HepG2 (cell line): ENCODE measurements around the gene GUCY1A1. TPM values are rescaled to one million over a fixed set of nuclear protein-coding genes. Genes with fewer than 3 reads are reported as not detected.

ENCODE experiments used
- ATAC-seq: fragments of 200-7000 bp; cut with Tn5 transposase; 3 replicates; pipeline ENCODE4 v1.9.1; 2020; ENCODE audit warnings: mild to moderate bottlenecking, moderate library complexity
- BruUV-seq: library from RNA; stranded (reverse); fragments of 400-500 nt; replicated peaks from 2 replicates; lab custom pipeline; 2021; lab: Mats Ljungman, UMichigan
- CTCF ChIA-PET: fragments of 300-600 bp; formaldehyde crosslinking; extraction: SDS; loops from one replicate; lab custom pipeline; 2021; ENCODE audit warnings: low total read pairs, inconsistent platforms, low intra/inter-chr PET ratio; lab: Yijun Ruan, JAX
- POLR2A ChIA-PET: fragments of 350-600 bp; sonication (Branson Sonifier 250); formaldehyde crosslinking; loops from one replicate; lab custom pipeline; 2020; ENCODE audit warnings: antibody characterized with exemption, inconsistent platforms; lab: Yijun Ruan, JAX
- DNase-seq: peaks from one replicate; pipeline ENCODE4 v3.0.0-alpha.2; 2015; ENCODE audit warnings: low spot score
- FAIRE-seq: peaks from 3 replicates; lab custom pipeline; 2011; peaks lifted over from hg19 to GRCh38; lab: Jason Lieb, UNC
- H2AFZ ChIP-seq: one replicate; pipeline ENCODE4 v1.6.1; 2011; ENCODE audit warnings: low read length, inconsistent platforms
- H3K27ac ChIP-seq: fragments of 300-600 bp; 3 replicates; pipeline ENCODE4 v1.8.0; 2011; ENCODE audit warnings: mixed run types, mild to moderate bottlenecking, mixed read lengths, low read length, inconsistent platforms; ENCODE audit not compliant: insufficient read depth; ENCODE audit errors: extremely low read length
- H3K27me3 ChIP-seq, 2 experiments: fragments of 200-600 bp in 1 of 2; 2 replicates in 1 of 2; 3 replicates in 1 of 2; pipeline versions ENCODE4 v1.6.0 to v1.8.0; 2011; ENCODE audit warnings: low read length in 2 of 2, mild to moderate bottlenecking in 2 of 2, moderate library complexity in 2 of 2, inconsistent platforms in 1 of 2; ENCODE audit not compliant: insufficient read depth in 2 of 2, control insufficient read depth in 1 of 2
- H3K36me3 ChIP-seq, 2 experiments: fragments of 200-600 bp in 1 of 2; replicated peaks in 1 of 2; 2 replicates in 1 of 2; 3 replicates in 1 of 2; pipeline versions ENCODE4 v1.5.1 to v1.8.0; 2011; ENCODE audit warnings: low read length in 2 of 2, inconsistent platforms in 1 of 2; ENCODE audit not compliant: insufficient read depth in 2 of 2, control insufficient read depth in 1 of 2
- H3K4me1 ChIP-seq: 2 replicates; pipeline ENCODE4 v1.5.1; 2012; ENCODE audit warnings: low read length, inconsistent platforms; ENCODE audit not compliant: insufficient read depth
- H3K4me2 ChIP-seq: 2 replicates; pipeline ENCODE4 v1.6.0; 2011; ENCODE audit warnings: low read depth, low read length, inconsistent platforms
- H3K4me3 ChIP-seq, 3 experiments: fragments of 200-600 bp in 1 of 3; sonication (generic), shearing (Covaris generic) in 1 of 3; replicated peaks in 1 of 3; 2 replicates each; pipeline ENCODE4 v1.5.1; 2011 to 2016; ENCODE audit warnings: low read length in 3 of 3, inconsistent platforms in 2 of 3, low read depth in 2 of 3, mild to moderate bottlenecking in 2 of 3, control low read depth in 1 of 3, mixed read lengths in 1 of 3; ENCODE audit not compliant: insufficient read depth in 1 of 3
- H3K79me2 ChIP-seq: one replicate; pipeline ENCODE4 v1.6.1; 2011; ENCODE audit warnings: low read length, inconsistent platforms; ENCODE audit not compliant: insufficient read depth
- H3K9ac ChIP-seq: 2 replicates; pipeline ENCODE4 v1.6.0; 2011; ENCODE audit warnings: mild to moderate bottlenecking, low read depth, low read length, inconsistent platforms; ENCODE audit not compliant: insufficient read depth
- H3K9me3 ChIP-seq: 2 replicates; pipeline ENCODE4 v1.5.1; 2012; ENCODE audit warnings: mild to moderate bottlenecking, low read length
- H4K20me1 ChIP-seq: 2 replicates; pipeline ENCODE4 v1.6.0; 2011; ENCODE audit warnings: inconsistent platforms, mild to moderate bottlenecking, low read length, moderate library complexity; ENCODE audit not compliant: insufficient read depth
- CENPT ChIP-seq: sonication (generic); formaldehyde crosslinking; IDR thresholded peaks from 2 replicates; pipeline ENCODE4 v1.8.0; 2022; ENCODE audit warnings: low read depth, mild to moderate bottlenecking, moderate library complexity, missing genetic modification reagents
- EZH2 ChIP-seq: conservative IDR thresholded peaks from 2 replicates; pipeline ENCODE4 v1.6.1; 2012; ENCODE audit warnings: mild to moderate bottlenecking, low read depth, low read length, moderate library complexity
- FOSL1 ChIP-seq: sonication (generic); formaldehyde crosslinking; IDR thresholded peaks from 2 replicates; pipeline ENCODE4 v1.9.0; 2021; ENCODE audit warnings: missing genetic modification reagents, borderline replicate concordance
- GATAD2A ChIP-seq: IDR thresholded peaks from 2 replicates; pipeline ENCODE4 v1.6.1; 2016
- KDM5A ChIP-seq: fragments of 200-600 bp; sonication (generic); IDR thresholded peaks from 2 replicates; pipeline ENCODE4 v1.7.0; 2018; ENCODE audit warnings: antibody characterized with exemption, mild to moderate bottlenecking, low read length, borderline replicate concordance
- KLF13 ChIP-seq: sonication (generic); formaldehyde crosslinking; IDR thresholded peaks from 2 replicates; pipeline ENCODE4 v1.4.0; 2020; ENCODE audit warnings: mild to moderate bottlenecking, missing genetic modification reagents
- MZF1 ChIP-seq: sonication (generic); formaldehyde crosslinking; IDR thresholded peaks from 2 replicates; pipeline ENCODE4 v1.8.1; 2023; ENCODE audit warnings: mild to moderate bottlenecking, missing genetic modification reagents, borderline replicate concordance
- RBAK ChIP-seq: sonication (generic); formaldehyde crosslinking; IDR thresholded peaks from 2 replicates; pipeline ENCODE4 v1.5.1; 2020; ENCODE audit warnings: mild to moderate bottlenecking, missing genetic modification reagents
- SNAI1 ChIP-seq: sonication (generic); formaldehyde crosslinking; IDR thresholded peaks from 2 replicates; pipeline ENCODE4 v1.5.0; 2020; ENCODE audit warnings: mild to moderate bottlenecking, missing genetic modification reagents, borderline replicate concordance
- SNRNP70 ChIP-seq: fragments of 200-400 bp; formaldehyde crosslinking; IDR thresholded peaks from 2 replicates; pipeline ENCODE4 v1.6.1; 2017; ENCODE audit warnings: mild to moderate bottlenecking, low read depth, low read length, moderate library complexity
- THYN1 ChIP-seq: sonication (generic); formaldehyde crosslinking; IDR thresholded peaks from 2 replicates; pipeline ENCODE4 v1.8.1; 2023; ENCODE audit warnings: low read depth, mild to moderate bottlenecking, moderate library complexity, missing genetic modification reagents, borderline replicate concordance
- ZFP37 ChIP-seq: sonication (generic); formaldehyde crosslinking; IDR thresholded peaks from 2 replicates; pipeline ENCODE4 v1.4.0; 2020; ENCODE audit warnings: missing genetic modification reagents, borderline replicate concordance
- ZNF550 ChIP-seq: sonication (generic); formaldehyde crosslinking; IDR thresholded peaks from 2 replicates; pipeline ENCODE4 v1.4.0; 2020; ENCODE audit warnings: mild to moderate bottlenecking, missing genetic modification reagents, borderline replicate concordance
- ZNF891 ChIP-seq: sonication (generic); formaldehyde crosslinking; IDR thresholded peaks from 2 replicates; pipeline ENCODE4 v1.5.0; 2020; ENCODE audit warnings: mild to moderate bottlenecking, missing genetic modification reagents
- WGBS: methylation state at CpG from one replicate; pipeline ENCODE4 v1.1.6; 2017; ENCODE audit warnings: low lambda C conversion rate; 5-methylcytosine and 5-hydroxymethylcytosine counted together
- in situ Hi-C: cut with HindIII; loops from 2 replicates; pipeline ENCODE4 v1.10.0; 2017; ENCODE audit warnings: low pct_unique_long_range_greater_than_20kb; ENCODE audit not compliant: extremely low pct_ligation_motif_present
- intact Hi-C: fragments of 100-400 bp; cut with micrococcal nuclease; formaldehyde crosslinking; loops from one replicate; pipeline ENCODE4 v1.10.0; 2022; ENCODE audit not compliant: unreplicated experiment
- polyA plus RNA-seq, 8 experiments: library from polyadenylated mRNA; depleted of rRNA in 3 of 8; stranded (reverse) in 7 of 8; unstranded in 1 of 8; fragments of >200 nt; fragmentation: Illumina TruSeq in 4 of 8; extraction: Trizol in 4 of 8; gene quantifications; 2 replicates each; pipeline versions ENCODE4 v1.2.1 to v1.2.3, GENCODE V29; 2011 to 2016; ENCODE audit warnings: low read depth in 4 of 8, missing spikeins in 1 of 8, mixed read lengths in 1 of 8; ENCODE audit not compliant: insufficient read depth in 1 of 8
- total RNA-seq, 5 experiments: library from RNA; depleted of rRNA; stranded (reverse); fragments of >200 nt; fragmentation: Illumina TruSeq; extraction: Trizol; gene quantifications; 2 replicates each; pipeline ENCODE4 v1.2.3, GENCODE V29; 2016; ENCODE audit warnings: low read depth in 1 of 5
- TF ChIP-seq, protein P1 (sequence below): sonication (generic); formaldehyde crosslinking; IDR thresholded peaks from 2 replicates; pipeline ENCODE4 v1.4.0; 2020; ENCODE audit warnings: missing genetic modification reagents
- TF ChIP-seq, protein P2 (sequence below): sonication (generic); formaldehyde crosslinking; IDR thresholded peaks from 2 replicates; pipeline ENCODE4 v1.5.0; 2020; ENCODE audit warnings: missing genetic modification reagents, mild to moderate bottlenecking, borderline replicate concordance

The GUCY1A1 gene
- total and polyA plus RNA-seq, 2 of the 13 experiments (the other 11 are each of a cell fraction or from before 2014, with no cell fraction given) = not detected

DNA sequence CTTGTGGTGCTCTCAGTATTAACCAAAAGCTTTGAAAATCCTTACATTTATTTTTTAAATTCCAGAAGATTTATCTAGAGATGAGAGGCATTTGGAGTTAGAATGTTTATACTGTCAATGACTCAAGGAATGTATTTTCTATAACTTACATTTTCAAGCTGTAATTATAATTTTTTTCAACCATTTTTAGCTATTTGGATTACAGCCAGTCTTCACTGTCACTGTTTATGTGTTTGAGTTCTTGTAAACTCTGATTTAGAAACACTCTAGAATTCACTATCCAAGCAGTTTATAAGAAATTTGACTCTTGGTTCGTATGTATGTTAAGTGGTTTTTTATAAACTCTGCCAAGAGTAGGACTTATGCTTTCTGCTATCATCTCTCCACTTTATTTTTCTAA, 36.7 kb upstream of the GUCY1A1 start:
- Histone ChIP-seq H3K27ac (no peak overlapping the region), H3K4me3 (no peak overlapping the region), H3K36me3 (no peaks in the 10 kb centered on the region), H3K9me3 (no peaks in the 10 kb centered on the region), H4K20me1 (no peaks in the 10 kb centered on the region), H3K9ac (no peak overlapping the region), H3K4me2 (no peak overlapping the region), H3K79me2 (no peaks in the 10 kb centered on the region), H2AFZ (no peak overlapping the region), H3K27me3 (no peaks in the 10 kb centered on the region), H3K4me1 (no peaks in the 10 kb centered on the region)
- CTCF ChIA-PET = no interaction called here
- intact Hi-C loops = no loop called here
- WGBS = 4% methylated on average over 1 of the region's 1 CpG
- in situ Hi-C loops = no loop called here
- BruUV-seq = no TSS peak
- no peak for TF ChIP-seq SNRNP70
- no peak for TF ChIP-seq THYN1 (CRISPR knock-in tag)
- TF ChIP-seq SNAI1 (CRISPR knock-in tag) = no peak
- TF ChIP-seq, protein P1, sequence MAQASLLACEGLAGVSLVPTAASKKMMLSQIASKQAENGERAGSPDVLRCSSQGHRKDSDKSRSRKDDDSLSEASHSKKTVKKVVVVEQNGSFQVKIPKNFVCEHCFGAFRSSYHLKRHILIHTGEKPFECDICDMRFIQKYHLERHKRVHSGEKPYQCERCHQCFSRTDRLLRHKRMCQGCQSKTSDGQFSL = no peak
- TF ChIP-seq ZNF550 (CRISPR knock-in tag) = no peak
- TF ChIP-seq ZFP37 (CRISPR knock-in tag) = no peak
- TF ChIP-seq CENPT (CRISPR knock-in tag) = no peak
- TF ChIP-seq KDM5A = no peak
- TF ChIP-seq KLF13 (CRISPR knock-in tag) = no peak
- TF ChIP-seq FOSL1 (CRISPR knock-in tag) = no peak
- TF ChIP-seq ZNF891 = no peak
- TF ChIP-seq MZF1 (CRISPR knock-in tag) = no peak
- TF ChIP-seq RBAK (CRISPR knock-in tag) = no peak
- TF ChIP-seq EZH2 = no peak
- TF ChIP-seq, protein P2, sequence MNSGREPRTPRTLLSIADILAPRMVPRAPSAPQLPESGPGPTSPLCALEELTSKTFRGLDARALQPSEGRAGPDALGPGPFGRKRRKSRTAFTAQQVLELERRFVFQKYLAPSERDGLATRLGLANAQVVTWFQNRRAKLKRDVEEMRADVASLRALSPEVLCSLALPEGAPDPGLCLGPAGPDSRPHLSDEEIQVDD (CRISPR knock-in tag) = no peak
- no peak for TF ChIP-seq GATAD2A (CRISPR knock-in tag)
- POLR2A ChIA-PET = no interaction called here
- no peak for DNase-seq
- no peak for FAIRE-seq
- ATAC-seq = no peak
